Hippocampal formation (tissue), 2 donors: ENCODE data around the gene ACVR1.
"Not testable (repeated sequence)": the region's sequence is repeated elsewhere in the genome, so short reads cannot be mapped to it uniquely, and the experiment has no call there.

Experiments
- DNase-seq, 2 donors: peaks; one replicate each; lab custom pipeline; 2025; lab: John Stamatoyannopoulos, UW

Gene ACVR1

DNA sequence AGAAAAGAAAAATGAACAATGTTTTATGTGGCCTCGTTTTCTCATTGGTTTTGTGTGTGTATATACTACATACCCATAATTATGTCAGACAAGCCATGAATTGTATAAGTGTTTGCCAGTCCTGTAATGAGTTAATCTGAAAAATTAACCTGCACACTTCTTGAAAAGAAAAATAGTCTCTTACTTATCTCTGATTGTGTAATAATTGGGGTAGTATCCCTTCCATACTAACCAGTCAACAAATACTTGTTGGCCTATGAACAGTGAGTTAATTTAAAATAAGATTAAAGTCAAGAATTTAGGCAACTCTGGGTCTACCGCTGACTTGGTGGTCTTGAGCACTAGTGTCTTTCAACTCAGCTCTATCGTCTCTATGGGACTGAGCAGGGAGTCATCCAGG, 48.8 kb downstream of the ACVR1 start:
- no peak for DNase-seq

DNA sequence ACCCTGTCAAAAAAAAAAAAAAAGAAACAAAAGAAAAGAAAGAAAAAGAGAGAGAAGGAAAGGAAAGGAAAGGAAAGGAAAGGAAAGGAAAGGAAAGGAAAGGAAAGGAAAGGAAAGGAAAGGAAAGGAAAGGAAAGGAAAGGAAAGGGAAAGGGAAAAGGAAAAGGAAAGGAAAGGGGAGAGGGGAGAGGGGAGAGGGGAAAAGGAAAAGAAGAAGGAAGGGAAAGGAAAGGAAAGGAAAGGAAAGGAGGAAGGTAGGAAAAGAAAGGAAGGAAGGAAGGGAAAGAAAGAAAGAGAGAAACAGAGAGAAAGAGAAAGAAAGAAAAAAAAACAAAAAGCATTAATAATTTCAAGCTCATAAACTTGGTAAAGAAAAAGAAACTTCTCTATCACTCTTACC, 49.5 kb downstream of the ACVR1 start:
- DNase-seq, result not testable (repeated sequence)

- DNase-seq, result no peak
Observed at GRCh38 chr2:157825885-157826284, 50.2 kb downstream of the ACVR1 start.

DNA sequence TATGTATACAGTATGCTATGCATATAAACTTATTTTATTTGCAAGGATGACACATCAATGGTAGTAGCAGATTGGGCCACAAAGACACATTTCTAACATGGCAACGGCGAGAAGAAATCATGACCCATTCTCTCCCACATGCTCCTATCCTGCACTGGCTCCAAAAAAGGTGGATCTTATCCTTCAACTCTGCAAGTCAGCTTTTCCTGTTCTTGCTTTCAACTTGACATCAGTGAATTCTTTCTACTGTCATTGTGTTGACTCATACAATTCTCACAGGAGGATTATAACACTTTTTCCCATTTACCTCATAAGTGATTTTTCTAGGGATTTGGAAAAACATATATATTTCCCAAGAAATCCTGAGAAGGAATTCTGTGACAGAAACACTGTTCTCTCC, 53.1 kb downstream of the ACVR1 start:
- DNase-seq, result no peak

- DNase-seq, result no peak
Observed at GRCh38 chr2:157822533-157822932, 53.6 kb downstream of the ACVR1 start.

DNA sequence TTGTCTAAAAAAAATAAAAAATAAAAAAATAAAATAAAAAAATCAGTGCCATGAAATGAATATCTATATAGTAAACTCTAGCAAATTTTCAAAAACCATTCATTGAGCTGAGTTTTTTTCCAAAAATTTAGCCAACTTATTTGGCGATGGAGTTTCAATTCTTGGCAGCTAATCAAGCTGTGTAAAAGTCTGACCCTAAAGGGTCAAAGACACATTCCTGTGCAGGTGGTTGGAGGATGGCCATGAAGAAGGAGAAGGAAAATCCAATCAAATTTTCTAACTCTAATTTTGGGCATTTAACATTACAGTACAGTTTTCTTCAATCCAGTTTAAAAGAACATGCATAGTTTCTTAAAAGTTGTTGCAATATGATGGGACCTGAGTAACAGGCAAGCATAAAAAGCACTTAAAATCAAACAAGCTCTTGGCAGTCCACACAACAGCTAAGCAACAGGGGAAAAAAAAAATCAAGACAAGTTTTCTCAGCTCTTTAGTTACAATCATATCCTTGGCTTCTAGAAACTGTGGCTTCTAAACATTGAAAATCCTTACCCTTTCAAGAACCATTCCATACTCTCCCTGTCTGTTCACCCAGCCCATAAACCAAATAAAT, 54.5 kb downstream of the ACVR1 start:
- no peak for DNase-seq

GRCh38 chr2:157820193-157820592, 55.9 kb downstream of the ACVR1 start:
- no peak for DNase-seq

- no peak for DNase-seq
Observed at GRCh38 chr2:157819761-157820160, 56.4 kb downstream of the ACVR1 start.

GRCh38 chr2:157818227-157818626, 57.9 kb downstream of the ACVR1 start:
- no peak for DNase-seq

DNA sequence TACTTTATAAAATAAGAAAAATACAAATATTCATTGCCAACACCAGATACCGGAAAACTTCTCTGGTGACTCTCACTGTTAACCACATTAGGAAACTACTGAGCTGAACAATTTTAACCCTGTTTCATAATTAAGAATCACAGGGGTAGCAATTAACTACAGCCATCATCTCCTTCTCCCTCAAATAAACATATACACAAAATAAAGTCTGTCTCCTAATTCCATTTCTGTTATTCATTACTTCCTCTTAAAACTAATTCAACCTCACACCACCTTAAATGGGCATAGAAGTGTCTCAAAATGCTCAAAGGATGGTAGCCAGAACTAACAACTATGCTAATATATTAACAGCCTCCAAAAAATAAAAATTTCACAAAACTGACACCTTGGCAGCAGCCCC, 60.7 kb downstream of the ACVR1 start:
- no peak for DNase-seq

DNA sequence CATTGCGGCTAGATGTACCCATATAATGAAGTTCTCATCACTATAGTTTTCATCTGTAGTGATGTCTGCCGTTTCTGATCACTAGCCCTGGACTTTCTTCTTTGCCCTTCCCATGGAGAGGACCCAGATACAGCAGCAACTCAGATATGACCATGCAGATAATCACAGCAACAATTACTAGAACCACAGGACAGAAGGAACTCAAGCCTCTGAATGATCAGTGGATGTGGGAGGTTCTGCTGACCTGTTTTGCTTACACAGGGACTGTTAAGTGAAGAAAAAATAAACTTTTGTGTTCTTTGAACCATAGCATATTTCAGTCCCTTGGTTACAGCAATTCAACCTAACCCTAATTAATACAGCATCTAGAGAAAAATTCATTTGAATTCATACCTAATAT, 62.7 kb downstream of the ACVR1 start:
- DNase-seq, result no peak

DNA sequence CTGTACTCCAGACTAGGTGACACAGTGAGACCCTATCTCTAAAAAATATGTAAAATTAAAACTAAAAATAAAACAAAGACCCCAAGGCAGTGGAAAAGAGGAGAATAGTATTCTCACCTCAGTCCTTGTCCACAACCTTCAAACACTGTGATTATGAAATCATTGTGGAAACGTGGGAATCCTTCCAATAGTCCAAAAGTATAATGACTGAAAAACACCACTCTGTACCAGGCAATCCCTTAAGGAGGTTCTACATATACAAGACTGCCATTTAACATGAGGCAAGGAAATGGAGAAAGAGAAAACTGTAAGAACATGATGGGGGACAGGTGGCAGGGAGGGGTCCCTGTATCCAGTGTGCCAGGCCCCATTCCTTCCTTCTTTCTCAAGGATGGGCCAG, 66.1 kb downstream of the ACVR1 start:
- DNase-seq, result no peak

DNA sequence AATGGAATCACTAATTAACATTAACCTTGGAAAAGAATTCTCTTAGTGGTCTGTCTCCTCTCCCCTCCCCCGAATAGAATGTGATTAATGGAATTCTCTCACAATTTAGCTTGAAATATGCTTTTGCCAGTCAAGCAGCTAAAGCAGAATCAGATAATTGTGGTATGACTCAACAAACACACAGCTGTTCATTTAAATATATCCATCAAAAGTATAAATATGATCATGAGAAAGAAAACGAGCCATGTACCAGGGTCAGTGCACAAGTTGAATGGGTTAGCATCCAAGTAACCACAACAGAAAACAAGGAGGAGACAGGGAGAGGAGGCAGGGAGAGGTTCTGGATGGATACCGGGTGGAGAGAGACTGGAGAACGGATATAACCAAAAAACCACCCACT, 66.9 kb downstream of the ACVR1 start:
- DNase-seq, result no peak

DNA sequence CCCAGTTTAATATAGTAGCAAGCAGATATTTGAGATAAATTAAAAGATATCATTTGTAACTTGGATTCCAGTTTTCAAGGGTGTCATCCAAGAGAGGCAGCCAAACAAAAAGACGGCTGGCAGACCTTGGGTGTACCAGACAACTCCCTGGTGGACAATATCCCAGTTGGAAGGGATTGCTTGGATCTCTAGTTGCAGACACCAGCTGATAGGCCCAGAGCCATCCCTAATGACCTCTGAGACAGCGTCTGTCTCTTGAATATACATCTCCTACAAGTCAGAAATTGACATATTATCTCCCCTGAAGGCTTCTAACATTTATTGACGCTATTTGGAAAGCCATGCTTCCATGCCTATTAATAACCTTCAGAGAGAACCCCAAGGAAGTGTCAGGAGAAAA, 67.7 kb downstream of the ACVR1 start:
- no peak for DNase-seq

GRCh38 chr2:157806426-157807077, 69.6 kb downstream of the ACVR1 start:
- DNase-seq, result no peak

DNA sequence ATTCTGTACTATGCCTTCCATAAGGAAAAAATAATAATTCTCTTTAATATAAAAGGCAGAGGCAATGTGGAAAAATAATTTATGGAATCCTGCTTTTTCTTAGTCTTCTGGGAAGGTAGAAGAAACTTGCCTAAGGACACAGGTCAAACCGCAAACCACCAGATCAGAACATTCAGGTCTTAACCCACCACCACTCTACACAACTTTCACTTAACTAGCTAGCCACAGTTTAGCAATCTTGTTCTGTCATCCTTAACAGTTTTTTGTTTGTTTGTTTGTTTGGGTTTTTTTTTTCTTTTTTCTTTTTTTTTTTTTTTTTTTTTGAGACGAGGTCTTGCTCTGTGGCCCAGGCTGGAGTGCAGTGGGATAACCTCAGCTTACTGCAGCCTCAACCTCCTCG, 70.6 kb downstream of the ACVR1 start:
- no peak for DNase-seq

DNA sequence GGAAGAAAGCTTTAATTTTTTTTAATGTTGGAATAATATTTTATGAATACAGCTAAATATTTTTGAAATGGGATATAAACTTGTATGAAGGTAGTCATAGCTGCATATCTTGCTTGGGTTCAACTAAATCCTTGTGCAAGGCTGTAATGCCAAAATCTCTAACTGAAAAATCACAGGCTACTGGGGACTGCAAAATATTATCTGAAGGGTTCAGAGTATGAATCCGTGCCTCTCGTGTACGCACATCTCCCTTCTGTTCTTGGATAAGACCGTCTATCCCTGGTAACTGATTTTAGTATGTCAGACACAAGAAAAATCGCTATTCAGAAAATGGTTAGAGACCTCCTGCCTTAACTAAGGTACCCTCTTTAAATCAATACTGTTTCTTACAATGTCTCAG, 71.8 kb downstream of the ACVR1 start:
- DNase-seq, result no peak

DNA sequence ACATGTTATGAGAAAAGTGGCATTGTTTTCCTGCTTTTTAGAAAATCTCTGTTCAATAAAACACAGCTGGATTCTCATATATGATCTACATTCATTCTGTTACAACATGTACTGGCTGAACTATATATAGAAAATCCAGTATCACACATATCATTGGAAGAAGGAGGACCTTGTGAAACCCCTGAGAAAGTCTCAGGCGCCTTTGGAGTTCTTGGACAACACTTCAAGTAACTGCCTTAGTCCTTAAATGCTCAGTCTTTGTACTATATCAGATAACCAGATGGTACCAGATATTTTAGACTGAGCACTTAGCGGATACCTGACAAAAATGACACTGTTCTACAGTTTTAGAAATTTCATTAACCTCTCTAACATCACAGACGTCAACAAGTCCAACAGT, 72.2 kb downstream of the ACVR1 start:
- no peak for DNase-seq

- no peak for DNase-seq
Observed at GRCh38 chr2:157803476-157803875, 72.7 kb downstream of the ACVR1 start.

GRCh38 chr2:157800838-157801495, 75.2 kb downstream of the ACVR1 start:
- DNase-seq, result no peak

- DNase-seq, result no peak
Observed at GRCh38 chr2:157793053-157793612, 83.0 kb downstream of the ACVR1 start.

- DNase-seq, result no peak
Observed at GRCh38 chr2:157792335-157793052, 83.6 kb downstream of the ACVR1 start.

GRCh38 chr2:157790780-157791179, 85.3 kb downstream of the ACVR1 start:
- no peak for DNase-seq
